Heart left ventricle (tissue), 16 donors: ENCODE data around the gene POFUT2. TPM values are rescaled to one million over a fixed set of nuclear protein-coding genes. Genes with fewer than 3 reads are reported as not detected.

ENCODE experiments used
- ATAC-seq, 4 donors: fragments of 200-7000 bp; cut with Tn5 transposase; one replicate each; pipeline ENCODE4 v1.9.1; 2020 to 2022; ENCODE audit warnings: moderate library complexity in 4 of 4, mild to moderate bottlenecking in 3 of 4, moderate number of reproducible peaks in 1 of 4
- DNase-seq, 5 donors: peaks; one replicate each; pipeline ENCODE4 v3.0.0-alpha.2; 2020
- H3K27ac ChIP-seq, 12 donors: fragments of 200-600 bp; sonication (generic) in 4 of 12; one replicate each; pipeline versions ENCODE4 v1.5.0 to v1.8.0; 2016 to 2022; ENCODE audit warnings: mild to moderate bottlenecking in 2 of 12
- H3K27me3 ChIP-seq, 9 donors: fragments of 200-600 bp; sonication (generic) in 2 of 9; one replicate each; pipeline versions ENCODE4 v1.5.1 to v1.8.0; 2016 to 2022; ENCODE audit warnings: mild to moderate bottlenecking in 3 of 9
- H3K36me3 ChIP-seq, 9 donors: fragments of 200-600 bp; sonication (generic) in 2 of 9; one replicate each; pipeline versions ENCODE4 v1.5.0 to v1.8.0; 2018 to 2022; ENCODE audit warnings: mild to moderate bottlenecking in 2 of 9
- H3K4me1 ChIP-seq, 12 donors: fragments of 200-600 bp; sonication (generic) in 4 of 12; one replicate each; pipeline versions ENCODE4 v1.5.0 to v1.8.0; 2016 to 2022; ENCODE audit warnings: mild to moderate bottlenecking in 3 of 12
- H3K4me3 ChIP-seq, 12 donors: fragments of 200-600 bp; sonication (generic) in 4 of 12; one replicate each; pipeline versions ENCODE4 v1.5.0 to v1.8.0; 2017 to 2022; ENCODE audit warnings: mild to moderate bottlenecking in 9 of 12, moderate library complexity in 4 of 12
- H3K9me3 ChIP-seq, 12 donors: fragments of 200-600 bp; sonication (generic) in 4 of 12; one replicate each; pipeline versions ENCODE4 v1.5.0 to v1.8.0; 2016 to 2022; ENCODE audit warnings: mild to moderate bottlenecking in 1 of 12
- POLR2A ChIP-seq, 2 donors: fragments of 450-650 bp; IDR thresholded peaks; one replicate each; pipeline ENCODE4 v1.6.1; 2017; ENCODE audit warnings: antibody characterized with exemption in 2 of 2, mild to moderate bottlenecking in 2 of 2, moderate library complexity in 2 of 2
- WGBS, 4 donors: extraction: QIAGEN DNeasy Blood & Tissue Kit in 2 of 4; methylation state at CpG; one replicate each; pipeline versions ENCODE4 v1.1.5 to v1.1.7; 2013 to 2018; 5-methylcytosine and 5-hydroxymethylcytosine counted together
- intact Hi-C, 10 donors: fragments of 100-400 bp; cut with DNase I; formaldehyde crosslinking; loops; one replicate each; pipeline versions ENCODE4 v1.11.1 to v1.14.2; 2022
- polyA plus RNA-seq, 2 donors: library from polyadenylated mRNA; stranded (reverse); fragments of 200-250 nt; gene quantifications; one replicate each; pipeline ENCODE4 v1.2.3, GENCODE V29; 2013
- total RNA-seq, 9 donors: library from RNA; depleted of rRNA in 2 of 9; stranded (reverse); fragments of >200 nt in 2 of 9; fragmentation: NEBNext Ultra II Directional in 3 of 9; extraction: Animal tissue kit (Norgen Biotek cat#: 25700) in 3 of 9; gene quantifications; one replicate each; pipeline versions ENCODE4 v1.1.0 to v1.2.4, GENCODE V29; 2016 to 2023
- TF ChIP-seq, protein P1 (sequence below), 12 donors: fragments of 200-600 bp; sonication (generic) in 4 of 12; IDR thresholded peaks; one replicate each; pipeline versions ENCODE4 v1.5.0 to v1.8.0; 2018 to 2022; ENCODE audit warnings: antibody characterized with exemption in 12 of 12, mild to moderate bottlenecking in 5 of 12
- donor health status: ischemic (EF 13 %, LVEDD 7.1; RV severe dilation, severe dysfunction).
- donor health status: healthy with polysubstance abuse.
- donor health status: DM: no; HTN: yes; CAD: no.
- donor health status: DM: no; HTN: no; CAD: no.
- donor health status: ischemic (EF 25% LVEDD 6.9; RV normal size, moderate dysfunction).
- donor health status: ischemic (EF 25% LVEDD 5.7; RV mildly dilated, moderate dysfunction).
- donor health status: healthy.
- donor health status: DM: yes; HTN: yes; CAD: no.
- donor health status: ischemic (EF 35%, LVEDD 5.7; RV mildly dilated, moderate dysfunction).
- donor health status: nonischemic (EF 11% LVEDD 7.7; RV severe dilation, severe dysfunction).
- donor health status: DM: yes; HTN: yes; CAD: no.
- donor health status: PGD.
- donor health status: ischemic (EF 29% LVEDD 5.4; RV normal size, mild dysfunction).
- donor health status: nonischemic (EF 23%, LVEDD 6.1; RV moderate dilation, normal function).

The POFUT2 gene
- total and polyA plus RNA-seq, 11 donors, result 10.8 to 25.8 (median 18.5) TPM

- 91 to 95% (median 93%) methylated on average over 15 of the region's 15 CpGs for WGBS, 4 donors
- H3K36me3 ChIP-seq, result peaks cover 0 to 50% (median 38%) of the 10 kb centered on the region in 9 donors
- intact Hi-C loops, result no loop called here
Measured at GRCh38 chr21:45222001-45222400, 65.7 kb downstream of the POFUT2 start.

DNA sequence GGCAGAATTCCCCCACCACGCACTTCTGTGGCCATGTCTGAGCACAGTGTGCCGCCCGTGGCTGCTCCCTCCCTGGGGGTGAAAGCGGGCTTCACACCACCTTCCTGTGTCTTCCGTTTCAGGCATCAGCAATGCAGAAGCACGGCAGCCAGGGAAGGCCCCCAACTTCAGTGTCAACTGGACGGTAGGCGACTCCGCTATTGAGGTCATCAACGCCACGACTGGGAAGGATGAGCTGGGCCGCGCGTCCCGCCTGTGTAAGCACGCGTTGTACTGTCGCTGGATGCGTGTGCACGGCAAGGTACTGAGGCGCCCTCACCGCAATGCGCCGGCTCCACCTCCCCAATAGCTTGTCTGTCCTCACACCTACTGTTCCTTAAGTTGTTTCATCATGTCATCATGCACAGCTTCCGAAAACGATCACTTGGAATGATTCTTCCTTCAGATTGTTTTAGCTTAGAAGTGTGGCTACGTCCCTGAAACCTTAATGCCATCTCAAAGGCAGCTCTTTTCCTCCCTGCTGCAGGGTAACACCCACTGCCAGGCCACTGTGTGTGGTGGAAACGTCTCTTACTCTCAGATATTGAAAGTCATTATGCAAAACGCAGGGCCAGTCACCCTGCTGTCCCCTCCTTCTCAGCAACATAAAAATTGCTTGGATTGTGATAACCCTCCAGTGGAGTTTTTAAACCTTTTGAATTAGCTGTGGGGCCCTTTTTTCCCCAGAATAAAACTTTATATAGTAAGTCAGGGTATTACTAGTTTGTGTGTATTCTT, 66.8 kb downstream of the POFUT2 start:
- WGBS, 4 donors, result 93 to 96% (median 94%) methylated on average over 25 to 29 of the region's 29 CpGs
- intact Hi-C loops, result no loop called here
- Histone ChIP-seq H3K9me3 (peaks cover 0 to 19% (median 11%) of the 10 kb centered on the region in 12 donors), H3K27ac (no peak overlapping the region), H3K4me3 (no peak overlapping the region), H3K27me3 (no peaks in the 10 kb centered on the region), H3K4me1 (no peaks in the 10 kb centered on the region), H3K36me3 (peaks cover 0 to 50% (median 38%) of the 10 kb centered on the region in 9 donors)
- ATAC-seq (peak in 1 of 4 donors; percentile 83), DNase-seq (no peak)
- TF ChIP-seq POLR2A (IDR thresholded peaks at IDR 0.05), result no peak
- TF ChIP-seq, protein P1, sequence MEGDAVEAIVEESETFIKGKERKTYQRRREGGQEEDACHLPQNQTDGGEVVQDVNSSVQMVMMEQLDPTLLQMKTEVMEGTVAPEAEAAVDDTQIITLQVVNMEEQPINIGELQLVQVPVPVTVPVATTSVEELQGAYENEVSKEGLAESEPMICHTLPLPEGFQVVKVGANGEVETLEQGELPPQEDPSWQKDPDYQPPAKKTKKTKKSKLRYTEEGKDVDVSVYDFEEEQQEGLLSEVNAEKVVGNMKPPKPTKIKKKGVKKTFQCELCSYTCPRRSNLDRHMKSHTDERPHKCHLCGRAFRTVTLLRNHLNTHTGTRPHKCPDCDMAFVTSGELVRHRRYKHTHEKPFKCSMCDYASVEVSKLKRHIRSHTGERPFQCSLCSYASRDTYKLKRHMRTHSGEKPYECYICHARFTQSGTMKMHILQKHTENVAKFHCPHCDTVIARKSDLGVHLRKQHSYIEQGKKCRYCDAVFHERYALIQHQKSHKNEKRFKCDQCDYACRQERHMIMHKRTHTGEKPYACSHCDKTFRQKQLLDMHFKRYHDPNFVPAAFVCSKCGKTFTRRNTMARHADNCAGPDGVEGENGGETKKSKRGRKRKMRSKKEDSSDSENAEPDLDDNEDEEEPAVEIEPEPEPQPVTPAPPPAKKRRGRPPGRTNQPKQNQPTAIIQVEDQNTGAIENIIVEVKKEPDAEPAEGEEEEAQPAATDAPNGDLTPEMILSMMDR (IDR thresholded peaks at IDR 0.05), result no peak

More at GRCh38 chr21:45222001-45222400, 65.7 kb downstream of the POFUT2 start:
- Histone ChIP-seq H3K4me3 (no peak overlapping the region), H3K4me1 (no peaks in the 10 kb centered on the region), H3K9me3 (peaks cover 0 to 9% (median 4%) of the 10 kb centered on the region in 12 donors), H3K27me3 (no peaks in the 10 kb centered on the region), H3K27ac (no peak overlapping the region)
- ATAC-seq, result peak in 2 of 4 donors; percentile 11 to 79
- DNase-seq, result no peak
- TF ChIP-seq, protein P1 (IDR thresholded peaks at IDR 0.05), result no peak
- TF ChIP-seq POLR2A (IDR thresholded peaks at IDR 0.05), result no peak

DNA sequence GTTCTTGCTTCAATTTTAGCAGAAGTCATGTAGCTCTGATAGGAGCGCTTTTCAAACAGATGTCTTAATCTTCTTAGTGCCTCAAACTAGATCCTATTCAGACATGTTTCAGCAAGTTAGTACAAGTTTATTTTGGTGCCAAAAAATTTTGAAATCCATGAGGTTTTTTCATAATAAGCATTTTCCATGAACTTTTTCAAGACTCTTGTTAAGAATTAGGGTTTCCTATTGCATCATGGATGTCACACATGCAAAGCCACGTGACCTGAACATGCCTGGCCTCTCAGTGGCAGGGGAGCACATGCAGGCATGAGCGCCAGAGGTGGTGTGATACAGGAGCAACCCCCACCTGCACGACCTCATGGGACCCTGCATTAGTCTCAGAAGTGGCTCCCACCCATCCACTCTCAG, 67.6 kb downstream of the POFUT2 start:
- Histone ChIP-seq H3K36me3 (peaks cover 0 to 53% (median 38%) of the 10 kb centered on the region in 9 donors), H3K4me3 (no peak overlapping the region), H3K9me3 (peaks cover 0 to 21% (median 11%) of the 10 kb centered on the region in 12 donors), H3K4me1 (no peaks in the 10 kb centered on the region), H3K27ac (no peak overlapping the region), H3K27me3 (no peaks in the 10 kb centered on the region)
- TF ChIP-seq POLR2A (IDR thresholded peaks at IDR 0.05), result no peak
- TF ChIP-seq, protein P1 (IDR thresholded peaks at IDR 0.05), result no peak
- 77 to 89% (median 86%) methylated on average over 4 of the region's 4 CpGs for WGBS, 4 donors
- ATAC-seq (peak in 1 of 4 donors; percentile 43), DNase-seq (no peak)
- intact Hi-C loops, result no loop called here

- peaks cover 0 to 24% (median 11%) of the 10 kb centered on the region in 12 donors for H3K9me3 ChIP-seq
- ATAC-seq, result no peak
- H3K4me3 ChIP-seq, result no peak overlapping the region
- no peaks in the 10 kb centered on the region for H3K27me3 ChIP-seq
- no peak for TF ChIP-seq POLR2A (IDR thresholded peaks at IDR 0.05)
- TF ChIP-seq, protein P1 (IDR thresholded peaks at IDR 0.05), result no peak
- H3K27ac ChIP-seq, result no peak overlapping the region
- peaks cover 0 to 59% (median 38%) of the 10 kb centered on the region in 9 donors for H3K36me3 ChIP-seq
- DNase-seq, result no peak
- 89 to 92% (median 91%) methylated on average over 6 of the region's 6 CpGs for WGBS, 4 donors
- no peaks in the 10 kb centered on the region for H3K4me1 ChIP-seq
- intact Hi-C loops, result no loop called here
Measured at GRCh38 chr21:45219517-45219916, 68.2 kb downstream of the POFUT2 start.
